ENCODE results near the gene ZNF526.

ZNF526 gene, protein sequence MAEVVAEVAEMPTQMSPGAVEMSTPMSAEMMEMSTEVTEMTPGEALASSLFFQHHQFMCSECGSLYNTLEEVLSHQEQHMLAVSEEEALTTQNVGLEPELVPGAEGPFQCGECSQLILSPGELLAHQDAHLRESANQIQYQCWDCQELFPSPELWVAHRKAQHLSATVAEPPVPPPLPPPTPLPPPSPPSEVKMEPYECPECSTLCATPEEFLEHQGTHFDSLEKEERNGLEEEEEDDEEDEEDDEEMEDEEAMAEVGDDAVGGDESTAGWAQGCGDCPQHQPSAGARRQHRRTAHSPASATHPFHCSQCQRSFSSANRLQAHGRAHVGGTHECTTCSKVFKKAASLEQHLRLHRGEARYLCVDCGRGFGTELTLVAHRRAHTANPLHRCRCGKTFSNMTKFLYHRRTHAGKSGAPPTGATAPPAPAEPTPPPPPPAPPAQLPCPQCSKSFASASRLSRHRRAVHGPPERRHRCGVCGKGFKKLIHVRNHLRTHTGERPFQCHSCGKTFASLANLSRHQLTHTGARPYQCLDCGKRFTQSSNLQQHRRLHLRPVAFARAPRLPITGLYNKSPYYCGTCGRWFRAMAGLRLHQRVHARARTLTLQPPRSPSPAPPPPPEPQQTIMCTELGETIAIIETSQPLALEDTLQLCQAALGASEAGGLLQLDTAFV

DNA sequence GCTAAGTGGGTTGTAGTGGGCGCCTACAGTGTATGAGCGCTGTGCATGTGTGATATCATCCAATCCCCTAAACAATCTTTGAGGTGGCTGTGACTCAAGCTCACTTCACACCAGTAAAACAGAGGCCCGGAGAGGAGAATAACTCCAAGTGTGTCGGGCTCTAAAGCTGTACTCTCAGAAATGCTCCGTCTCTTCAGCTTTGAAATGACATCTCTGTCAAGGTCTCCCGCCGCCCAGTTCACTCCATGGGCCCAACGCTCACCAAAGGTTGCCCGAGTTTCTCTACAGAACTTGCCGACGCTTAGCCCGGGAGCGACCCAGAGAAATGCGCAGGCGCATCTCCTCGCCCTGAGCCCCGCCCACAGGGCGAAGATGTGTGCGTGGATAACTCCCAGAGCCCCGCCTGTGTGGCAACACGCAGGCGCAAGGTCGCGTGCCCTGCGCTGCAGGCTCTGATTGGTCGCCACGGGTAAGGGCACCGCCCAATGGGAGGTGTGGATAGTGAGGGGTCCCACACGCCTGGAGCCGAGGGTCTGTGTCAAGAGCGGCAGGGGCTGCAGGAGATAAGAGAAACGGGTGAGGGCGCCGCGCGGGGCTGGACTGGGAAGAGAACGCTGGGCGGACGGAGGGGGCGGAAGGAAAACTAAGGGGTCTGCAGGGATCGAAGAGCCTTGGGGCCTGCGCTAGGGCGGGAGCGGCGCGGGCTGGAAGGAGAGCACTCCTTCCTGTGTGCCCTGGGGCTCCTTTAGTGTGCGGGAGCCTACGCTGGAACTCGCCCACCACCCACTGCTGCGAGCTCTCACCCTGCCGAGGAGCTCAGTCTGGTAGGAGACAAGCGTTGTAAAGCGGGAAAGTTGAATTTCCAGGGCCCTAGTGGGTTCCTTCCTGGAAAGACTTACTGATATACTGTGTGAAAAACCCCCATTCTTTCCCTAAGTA is at the start of gene ZNF526:
Gene ZNF526 (plus strand): TSS at position 501 of the 939 bp plus-strand sequence. CDS start 4,092 bp downstream, outside the sequence.
- peak; percentile 95 for DNase-seq

DNA sequence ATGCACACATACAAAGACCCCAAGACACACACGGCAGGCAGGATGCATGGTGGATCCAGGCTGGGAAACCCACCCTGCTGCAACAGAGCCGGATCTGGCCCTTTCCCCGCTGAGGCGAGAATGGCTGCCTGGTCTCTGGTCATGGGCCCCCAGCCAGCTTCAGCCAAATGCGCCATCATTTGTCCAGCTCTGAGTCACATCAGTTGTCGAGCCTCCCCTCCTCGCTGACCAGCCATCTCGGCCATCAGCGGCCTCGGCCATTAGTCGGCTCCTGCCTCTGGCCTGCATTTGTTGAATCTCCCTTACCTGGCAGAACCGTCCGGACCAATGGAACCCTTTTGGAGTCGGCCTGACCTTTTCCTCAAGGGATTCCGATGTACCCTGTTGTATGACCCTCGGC is 49.4 kb upstream of the ZNF526 start:
- no peak for DNase-seq

DNA sequence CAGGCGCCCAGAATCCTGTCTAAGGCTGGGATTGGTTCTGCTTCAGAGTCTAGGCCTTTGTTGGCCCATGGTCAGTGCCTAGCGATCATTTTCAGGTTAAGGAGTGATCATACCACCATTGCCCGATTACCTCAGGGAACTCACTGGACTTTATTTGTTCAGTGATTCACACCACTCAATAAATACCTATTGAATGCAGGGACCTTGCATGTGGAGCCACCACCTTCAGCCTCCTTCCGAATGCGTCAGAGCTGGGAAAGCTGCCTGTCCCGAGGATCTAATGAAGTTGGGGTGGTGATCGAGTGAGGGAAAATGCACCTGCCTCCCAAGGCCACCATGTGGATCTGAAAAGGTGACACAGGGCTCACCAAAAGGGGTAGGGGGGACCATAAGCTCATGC is 47.9 kb upstream of the ZNF526 start:
- no peak for DNase-seq

DNA sequence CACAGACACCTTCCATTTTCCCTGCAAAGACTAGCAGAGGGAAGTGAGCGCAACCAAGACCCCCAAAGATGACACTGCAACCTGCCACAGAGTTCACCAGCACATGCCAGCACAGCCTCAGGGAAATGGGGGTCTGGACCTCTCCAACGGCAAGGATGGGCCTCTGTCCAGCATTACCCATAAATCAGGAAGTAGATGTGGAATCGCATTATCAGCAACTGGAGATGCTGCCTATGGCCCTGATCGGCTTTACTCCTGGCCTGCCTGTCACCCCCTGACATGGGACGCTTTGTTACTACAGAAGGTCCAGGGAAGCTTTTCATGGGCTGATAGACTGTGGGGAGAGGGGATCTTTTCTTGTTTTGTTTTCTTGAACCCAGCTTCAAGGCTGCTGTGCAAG is 46.4 kb upstream of the ZNF526 start:
- no peak for DNase-seq

DNA sequence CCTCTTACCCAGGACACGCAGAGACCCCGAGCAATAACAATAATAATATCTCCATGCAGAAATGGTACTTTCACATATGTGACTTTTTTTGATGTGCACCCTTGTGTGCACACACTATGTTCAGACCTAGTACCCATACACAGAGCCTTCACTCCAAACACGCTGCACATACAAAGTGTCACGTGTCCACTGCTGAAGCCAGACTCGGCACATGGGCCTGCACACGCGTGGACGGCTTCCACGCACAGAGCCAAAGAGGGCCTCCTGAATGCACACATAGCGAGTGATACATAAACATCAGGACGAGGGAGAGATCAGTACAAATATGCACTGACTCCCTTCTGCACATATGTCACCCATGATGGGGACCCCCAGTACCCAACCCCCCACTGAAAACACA is 45.9 kb upstream of the ZNF526 start:
- DNase-seq: no peak

DNA sequence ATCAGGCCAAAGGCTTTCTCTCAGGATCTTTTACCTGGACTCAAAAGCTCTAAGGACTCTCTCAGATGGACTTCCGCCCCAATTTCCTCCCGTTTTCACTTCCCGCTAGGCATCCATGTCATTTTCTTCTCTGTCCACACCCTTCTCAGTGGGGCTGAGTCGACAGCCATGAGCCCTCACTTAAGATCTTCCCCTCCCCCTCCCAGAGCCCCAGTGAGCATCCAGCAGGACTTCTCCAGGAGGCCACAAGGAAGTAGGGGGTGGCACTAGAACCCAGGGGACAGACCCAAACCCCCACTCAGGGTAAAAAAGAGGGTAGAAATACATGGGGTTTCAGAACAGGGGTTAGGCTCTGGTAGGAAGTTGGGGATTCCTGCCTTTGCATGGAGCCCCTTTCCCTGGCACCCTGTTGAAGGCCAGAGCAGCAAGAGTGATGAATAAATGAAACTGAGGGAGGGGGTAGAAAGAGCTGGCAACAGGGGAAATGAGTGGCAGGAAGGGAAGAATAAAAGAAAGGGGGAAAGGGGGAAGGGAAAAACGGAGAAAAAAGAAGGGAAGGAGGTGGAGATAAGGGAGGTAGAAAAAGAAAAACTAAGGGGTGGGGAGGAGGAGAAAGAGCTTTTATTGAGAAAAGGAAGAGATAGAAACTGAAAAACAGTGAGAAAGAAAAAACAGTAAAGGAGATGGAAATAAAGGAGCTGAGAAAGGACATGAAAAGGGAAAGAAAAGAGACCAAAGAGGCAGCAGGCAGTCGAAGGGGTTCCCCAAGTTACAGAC is 45.0 kb upstream of the ZNF526 start:
- no peak for DNase-seq

DNA sequence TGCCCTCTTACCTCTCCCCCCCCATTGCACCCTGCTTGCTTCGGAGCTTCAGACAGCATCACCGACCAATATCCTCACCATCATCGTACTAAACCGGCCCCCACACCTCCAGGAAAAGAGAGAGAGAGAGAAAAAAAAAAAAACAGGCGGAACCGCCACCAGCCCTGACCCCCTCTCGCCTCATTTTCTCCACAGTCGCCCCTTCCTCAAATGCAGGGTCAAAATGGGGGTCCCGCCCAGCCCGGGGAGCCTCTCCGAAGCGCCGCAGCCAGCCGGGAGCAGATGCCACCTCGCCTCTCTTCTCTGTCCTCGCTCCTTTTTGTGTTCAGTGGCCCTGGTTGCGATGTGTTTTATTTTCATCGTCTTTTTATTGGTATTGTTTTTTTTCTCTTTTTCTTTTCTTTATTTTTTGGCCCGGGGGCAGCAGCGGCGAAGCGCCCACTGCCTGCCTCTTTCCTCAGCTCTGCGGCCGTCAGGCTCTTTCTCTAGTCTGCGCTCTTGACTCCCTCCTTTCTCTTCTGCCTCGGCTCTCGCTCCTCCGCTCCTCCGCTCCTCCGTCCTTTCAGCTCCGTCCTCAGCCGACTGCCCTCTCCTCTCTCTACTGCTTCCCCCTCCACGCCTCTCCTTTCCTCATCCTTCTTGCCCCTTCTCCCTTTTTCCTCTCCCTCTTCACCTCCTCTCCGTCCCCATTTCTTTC is 44.0 kb upstream of the ZNF526 start:
- no peak for DNase-seq

DNA sequence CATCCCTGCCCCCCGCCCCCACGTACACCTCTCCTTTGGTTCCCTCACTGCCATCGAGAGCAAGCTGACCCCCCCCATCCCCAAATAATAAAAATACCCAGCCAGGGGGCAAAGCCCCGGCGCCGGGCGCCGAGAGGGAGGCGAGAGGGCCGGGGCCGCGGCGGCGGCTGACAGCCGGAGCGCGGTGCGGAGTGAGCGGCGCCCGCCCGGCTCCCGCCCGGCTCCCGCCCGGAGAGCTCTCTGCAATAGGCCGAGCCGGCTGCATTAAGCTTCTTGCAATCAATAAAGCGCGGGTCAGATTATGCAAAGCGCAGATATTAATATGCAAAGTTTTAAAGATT is 43.5 kb upstream of the ZNF526 start:
- DNase-seq: no peak

DNA sequence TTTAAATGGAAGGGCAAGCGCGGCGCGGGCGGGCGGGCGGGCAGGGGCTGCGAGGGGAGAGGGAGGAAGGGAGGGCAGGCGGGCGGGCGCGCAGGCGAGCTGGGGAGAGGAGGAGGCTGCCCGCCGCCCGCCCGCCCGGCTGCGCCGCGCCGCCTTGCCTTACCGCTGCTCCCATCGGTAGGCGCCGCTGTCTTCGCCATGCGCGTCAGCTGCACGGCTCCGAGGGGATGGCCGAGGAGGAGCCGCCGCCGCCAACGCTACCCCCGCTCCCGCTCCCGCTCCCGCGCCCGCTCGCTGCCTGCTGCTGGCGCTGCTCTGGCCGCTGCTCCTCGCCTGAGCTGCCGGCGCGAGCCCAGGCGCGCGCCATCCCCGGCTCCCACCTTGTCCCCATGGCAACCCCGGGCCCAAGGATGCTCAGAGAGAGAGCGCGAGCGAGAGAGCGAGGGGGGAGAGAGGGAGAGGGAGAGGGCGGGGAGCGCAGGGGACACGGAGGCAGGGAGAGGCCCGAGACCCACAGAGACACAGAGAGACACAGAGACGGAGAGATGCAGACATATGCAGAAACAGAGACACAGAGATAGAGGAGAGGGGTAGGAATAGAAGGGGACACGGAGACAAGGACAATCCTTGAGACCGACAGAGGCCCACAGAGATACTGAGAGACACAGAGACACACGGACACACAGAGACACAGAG is 43.0 kb upstream of the ZNF526 start:
- peak; percentile 81 for DNase-seq

DNA sequence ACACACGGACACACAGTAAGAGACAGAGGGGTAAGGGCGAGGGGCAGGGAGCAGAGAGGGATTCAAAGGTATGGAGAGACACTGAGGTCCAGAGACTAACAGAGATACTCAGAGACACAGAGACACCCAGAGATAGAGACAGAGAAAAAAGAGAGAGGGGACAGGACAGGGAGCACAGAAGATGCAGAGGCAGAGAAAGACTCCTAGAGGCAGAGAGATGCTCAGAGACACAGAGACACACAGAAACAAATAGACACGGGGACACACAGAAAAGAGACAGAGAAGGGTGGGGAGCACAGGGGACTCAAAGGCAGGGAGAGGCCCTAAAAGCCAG is 42.5 kb upstream of the ZNF526 start:
- DNase-seq: no peak

DNA sequence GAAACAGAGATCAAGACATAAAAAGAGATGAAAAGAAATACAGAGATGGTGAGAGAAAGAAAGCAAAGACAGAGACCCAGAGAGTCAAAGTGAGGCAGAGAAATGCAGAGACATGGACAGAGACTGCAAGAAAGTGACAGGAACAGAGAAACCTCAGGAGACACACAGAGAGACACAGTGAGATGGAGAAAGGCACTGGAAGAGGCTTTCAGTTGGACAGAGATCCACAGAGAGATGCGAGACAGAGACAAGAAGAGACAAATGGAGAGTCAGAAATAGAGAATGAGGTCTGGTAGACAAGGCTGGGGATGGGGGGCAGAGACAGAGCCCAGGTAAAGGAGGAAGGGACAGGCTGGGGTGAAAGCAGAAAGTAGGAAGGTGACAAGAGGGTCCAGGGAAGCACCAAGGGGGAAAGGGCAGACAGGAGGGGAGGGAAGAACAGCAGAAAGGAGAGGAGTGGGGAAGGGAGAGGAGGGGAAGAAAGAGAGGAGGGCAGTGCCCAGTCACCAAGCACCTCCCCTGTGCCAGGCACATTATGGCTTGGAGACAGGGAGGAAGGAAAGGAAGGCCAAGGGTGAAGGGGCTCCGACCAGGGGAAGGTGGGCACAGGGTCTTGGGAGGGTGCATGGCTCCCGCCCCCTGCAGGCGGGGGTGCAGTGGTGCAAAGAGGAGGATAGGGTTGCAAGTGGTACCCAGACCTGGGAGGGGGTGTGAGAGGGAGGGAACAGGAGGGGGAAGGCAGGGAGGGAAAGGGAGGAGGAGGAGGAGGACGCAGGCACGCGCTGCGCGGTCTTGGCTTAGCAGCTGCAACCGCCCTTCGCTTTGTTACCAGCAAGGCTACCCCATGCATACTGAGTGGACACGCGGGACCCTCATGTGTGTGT is 41.1 kb upstream of the ZNF526 start:
- DNase-seq: no peak

DNA sequence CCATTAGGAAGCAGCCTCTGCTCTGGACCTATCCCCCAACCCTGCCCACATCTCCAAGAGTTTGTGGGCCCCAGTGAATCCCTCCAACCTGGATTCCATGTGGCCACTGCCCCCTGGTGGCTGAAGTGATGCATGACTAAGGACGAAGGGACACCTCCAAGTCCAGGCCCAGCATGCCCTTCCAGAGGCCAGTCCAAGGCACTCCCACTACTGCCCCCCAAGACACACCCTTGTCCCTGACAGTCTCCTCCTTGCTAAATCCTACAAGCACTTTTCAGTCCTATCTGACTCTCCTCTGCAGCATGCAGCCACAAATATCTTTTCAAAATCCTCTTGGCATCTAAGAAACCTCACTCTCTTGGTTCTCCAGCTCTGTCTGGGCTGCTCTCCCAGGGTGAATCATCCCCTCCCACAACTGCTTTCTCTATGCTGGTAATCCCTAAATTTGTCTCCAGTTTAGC is 35.7 kb upstream of the ZNF526 start:
- DNase-seq: peak; percentile 79

DNA sequence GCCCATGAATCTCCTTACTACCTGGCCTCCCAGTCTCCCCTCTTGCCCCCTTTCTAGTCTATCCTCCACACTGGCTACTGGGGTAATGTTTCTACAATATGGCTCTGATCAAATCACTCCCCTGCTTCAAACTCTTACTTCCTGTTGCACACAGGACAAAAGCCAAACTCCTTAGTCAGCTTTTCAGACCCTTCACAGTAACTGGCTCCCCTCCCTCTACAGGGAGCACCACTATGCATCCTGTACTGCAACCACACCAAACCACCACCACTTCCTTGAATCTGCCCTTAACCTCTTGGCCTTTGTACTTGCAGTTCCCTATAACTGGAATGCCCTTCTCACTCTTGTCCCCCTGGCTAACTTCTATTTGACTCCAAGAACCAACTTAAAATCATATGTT is 34.8 kb upstream of the ZNF526 start:
- DNase-seq: no peak

DNA sequence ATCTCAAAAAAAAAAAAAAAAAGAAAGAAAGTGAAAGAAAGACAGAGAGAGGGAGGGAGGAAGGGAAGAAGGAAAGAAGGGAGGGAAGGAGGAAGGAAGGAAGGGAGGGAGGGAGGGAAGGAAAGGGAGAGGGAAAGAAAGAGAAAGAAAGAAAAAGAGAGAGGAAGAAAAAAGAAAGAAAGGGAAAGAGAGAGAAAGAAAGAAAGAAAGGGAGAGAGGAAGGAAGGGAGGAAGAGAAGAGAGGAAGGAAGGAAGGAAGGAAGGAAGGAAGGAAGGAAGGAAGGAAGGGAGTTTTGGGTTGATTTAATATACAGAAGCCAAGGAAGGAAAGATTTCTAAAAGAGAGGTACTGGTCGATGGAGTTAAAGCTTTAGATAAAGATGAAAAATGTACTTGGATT is 31.4 kb upstream of the ZNF526 start:
- no peak for DNase-seq

DNA sequence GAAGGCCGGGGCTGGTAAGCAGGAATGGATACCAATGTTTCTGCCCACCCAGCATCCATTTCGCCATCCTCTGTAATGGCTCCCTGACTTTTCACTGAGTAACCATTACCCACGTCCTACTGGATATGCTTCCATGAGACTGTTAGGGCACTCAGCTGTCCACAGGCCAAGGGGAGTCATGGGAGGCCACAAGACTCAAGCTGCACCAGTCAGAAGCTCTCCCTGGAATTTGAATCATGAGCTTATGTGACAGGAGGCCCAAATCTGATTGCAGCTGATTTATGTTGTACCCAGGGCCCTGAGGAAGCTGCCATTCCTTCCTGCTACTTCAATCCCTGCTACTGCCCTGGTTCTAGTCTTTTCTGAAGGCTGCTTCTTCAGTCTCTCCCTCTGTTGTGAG is 31.0 kb upstream of the ZNF526 start:
- no peak for DNase-seq

DNA sequence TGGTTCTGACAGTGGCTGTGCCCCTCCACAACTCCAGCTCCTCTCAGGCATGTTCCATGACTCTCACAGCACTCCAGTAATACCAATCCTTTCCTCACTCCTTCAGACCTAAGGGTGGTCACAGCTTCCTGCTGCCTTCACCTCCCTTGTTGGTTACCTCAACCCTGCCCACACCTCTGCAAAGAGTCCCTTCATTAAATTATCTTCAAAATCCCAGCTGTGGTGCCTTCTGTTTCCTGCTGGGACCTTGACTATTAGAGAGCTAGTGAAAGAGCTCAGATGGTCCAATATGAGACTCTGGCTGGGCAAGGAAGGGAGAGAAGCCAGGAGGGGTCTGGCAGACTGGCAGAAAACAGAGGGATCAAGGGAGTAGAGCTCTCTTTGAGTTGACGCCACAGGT is 28.8 kb upstream of the ZNF526 start:
- no peak for DNase-seq

DNA sequence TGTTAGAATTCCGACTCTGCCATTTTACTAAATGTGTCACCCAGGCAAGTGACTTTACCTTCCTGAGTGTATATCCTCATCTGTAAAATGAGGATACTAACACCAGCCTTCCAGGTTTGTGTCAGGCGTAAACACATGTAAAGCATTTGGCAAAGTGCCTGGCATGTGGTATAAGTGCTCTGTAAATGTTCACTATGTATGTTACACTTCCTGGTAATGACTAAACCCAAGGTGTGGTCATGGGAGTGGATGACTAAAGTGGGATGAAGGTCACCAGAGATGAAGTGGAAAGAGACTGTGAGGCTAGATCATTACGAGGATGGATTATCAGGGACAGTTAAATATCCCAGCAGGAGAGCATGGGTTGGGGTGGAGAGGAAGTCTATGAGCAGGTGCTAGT is 28.3 kb upstream of the ZNF526 start:
- no peak for DNase-seq

DNA sequence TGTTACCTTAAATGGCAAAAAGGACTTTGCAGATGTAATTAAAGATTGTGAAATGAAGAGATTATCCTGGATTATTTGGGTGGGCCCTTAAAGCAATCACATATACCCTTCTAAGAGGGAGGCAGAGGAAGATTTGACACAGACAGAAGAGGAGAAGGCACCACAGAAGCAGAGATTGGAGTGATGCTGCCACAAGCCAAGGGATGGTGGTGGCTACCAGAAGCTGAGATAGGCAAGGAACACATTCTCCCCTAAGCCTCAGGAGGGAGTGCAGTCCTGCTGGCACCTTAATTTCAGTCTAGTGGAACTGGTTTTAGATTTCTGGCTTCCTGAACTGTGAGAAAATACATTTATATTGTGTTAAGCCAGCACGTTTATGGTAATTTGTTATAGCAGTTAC is 26.8 kb upstream of the ZNF526 start:
- no peak for DNase-seq

DNA sequence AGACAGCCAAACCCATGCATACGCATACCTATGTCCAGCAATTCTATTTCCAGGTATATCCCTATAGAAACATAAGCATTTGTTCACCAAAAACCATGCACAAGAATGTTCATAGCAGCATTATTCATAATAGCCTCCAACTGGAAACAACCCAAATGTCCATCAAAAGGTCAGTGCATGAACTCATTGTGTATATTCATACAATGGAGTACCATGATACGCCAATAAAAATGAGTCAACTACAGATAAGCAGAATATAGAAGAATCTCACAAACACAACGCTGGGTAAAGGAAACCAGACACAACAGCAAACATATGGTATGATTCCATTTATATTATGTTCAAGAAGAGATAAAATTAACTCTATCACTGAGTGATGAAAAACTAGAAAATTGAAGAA is 26.4 kb upstream of the ZNF526 start:
- DNase-seq: no peak
